C4-2B (cell line): ENCODE measurements around the gene BMPR2.

Experiments used
- H3K27ac ChIP-seq: fragments of 450-650 bp; 2 replicates; pipeline ENCODE4 v1.5.1; 2017
- ZFX ChIP-seq: fragments of 450-650 bp; IDR thresholded peaks from 2 replicates; pipeline ENCODE4 v1.6.1; 2017
- TF ChIP-seq, protein P1 (sequence below): fragments of 450-650 bp; conservative IDR thresholded peaks from 2 replicates; pipeline ENCODE4 v1.5.1; 2017; ENCODE audit warnings: mild to moderate bottlenecking

Gene BMPR2

GRCh38 chr2:202375609-202376408, at the start of gene BMPR2:
BMPR2 (plus strand) TSS chr2:202376327; CDS start chr2:202377475, 1,148 bp downstream.
- H3K27ac ChIP-seq = peak within 1 kb of the TSS; percentile 89
- TF ChIP-seq, protein P1, sequence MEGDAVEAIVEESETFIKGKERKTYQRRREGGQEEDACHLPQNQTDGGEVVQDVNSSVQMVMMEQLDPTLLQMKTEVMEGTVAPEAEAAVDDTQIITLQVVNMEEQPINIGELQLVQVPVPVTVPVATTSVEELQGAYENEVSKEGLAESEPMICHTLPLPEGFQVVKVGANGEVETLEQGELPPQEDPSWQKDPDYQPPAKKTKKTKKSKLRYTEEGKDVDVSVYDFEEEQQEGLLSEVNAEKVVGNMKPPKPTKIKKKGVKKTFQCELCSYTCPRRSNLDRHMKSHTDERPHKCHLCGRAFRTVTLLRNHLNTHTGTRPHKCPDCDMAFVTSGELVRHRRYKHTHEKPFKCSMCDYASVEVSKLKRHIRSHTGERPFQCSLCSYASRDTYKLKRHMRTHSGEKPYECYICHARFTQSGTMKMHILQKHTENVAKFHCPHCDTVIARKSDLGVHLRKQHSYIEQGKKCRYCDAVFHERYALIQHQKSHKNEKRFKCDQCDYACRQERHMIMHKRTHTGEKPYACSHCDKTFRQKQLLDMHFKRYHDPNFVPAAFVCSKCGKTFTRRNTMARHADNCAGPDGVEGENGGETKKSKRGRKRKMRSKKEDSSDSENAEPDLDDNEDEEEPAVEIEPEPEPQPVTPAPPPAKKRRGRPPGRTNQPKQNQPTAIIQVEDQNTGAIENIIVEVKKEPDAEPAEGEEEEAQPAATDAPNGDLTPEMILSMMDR = no peak
- no peak for TF ChIP-seq ZFX

- H3K27ac ChIP-seq = no peak overlapping the region
- TF ChIP-seq, protein P1 = no peak
- TF ChIP-seq ZFX = no peak
Observed at GRCh38 chr2:202327858-202328257, 48.3 kb upstream of the BMPR2 start.

- no peak overlapping the region for H3K27ac ChIP-seq
- TF ChIP-seq ZFX = no peak
- TF ChIP-seq, protein P1 = no peak
Observed at GRCh38 chr2:202335791-202336467, 40.2 kb upstream of the BMPR2 start.

DNA sequence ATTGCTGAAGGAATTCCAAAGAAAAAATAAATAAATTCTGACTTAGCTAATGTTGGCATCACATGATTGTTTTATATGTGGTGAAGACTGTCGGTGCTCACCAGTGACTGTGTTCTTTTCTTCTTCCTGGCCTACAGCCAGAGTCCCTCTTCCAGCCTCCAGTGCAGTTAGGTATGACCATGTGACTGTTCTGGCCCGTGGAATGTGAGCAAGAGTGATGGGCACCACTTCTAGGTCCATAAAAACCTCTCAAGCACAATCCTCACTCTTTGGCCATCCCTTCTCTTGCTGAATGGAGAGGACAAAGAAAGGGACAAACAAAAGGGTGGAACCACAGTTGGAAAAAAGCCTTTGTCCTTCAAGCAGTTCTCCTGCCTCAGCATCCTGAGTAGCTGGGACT, 39.0 kb upstream of the BMPR2 start:
- TF ChIP-seq, protein P1 = no peak
- no peak for TF ChIP-seq ZFX
- H3K27ac ChIP-seq = no peak overlapping the region

- TF ChIP-seq, protein P1 = no peak
- H3K27ac ChIP-seq = no peak overlapping the region
Observed at GRCh38 chr2:202337706-202338346, 38.3 kb upstream of the BMPR2 start.

GRCh38 chr2:202339071-202339870, 36.9 kb upstream of the BMPR2 start:
- TF ChIP-seq, protein P1 = no peak
- TF ChIP-seq ZFX = 0 out of 2 replicates have a peak, but pooled peaks have one; percentile 12
- H3K27ac ChIP-seq = peak overlapping the region; percentile 53
